ENCODE data around the gene ST3GAL3. TPM values are rescaled to one million over a fixed set of nuclear protein-coding genes. Genes with fewer than 3 reads are reported as not detected.

ST3GAL3 gene
- total RNA-seq, 1 donor from 2014 or later: 24.3 TPM

DNA sequence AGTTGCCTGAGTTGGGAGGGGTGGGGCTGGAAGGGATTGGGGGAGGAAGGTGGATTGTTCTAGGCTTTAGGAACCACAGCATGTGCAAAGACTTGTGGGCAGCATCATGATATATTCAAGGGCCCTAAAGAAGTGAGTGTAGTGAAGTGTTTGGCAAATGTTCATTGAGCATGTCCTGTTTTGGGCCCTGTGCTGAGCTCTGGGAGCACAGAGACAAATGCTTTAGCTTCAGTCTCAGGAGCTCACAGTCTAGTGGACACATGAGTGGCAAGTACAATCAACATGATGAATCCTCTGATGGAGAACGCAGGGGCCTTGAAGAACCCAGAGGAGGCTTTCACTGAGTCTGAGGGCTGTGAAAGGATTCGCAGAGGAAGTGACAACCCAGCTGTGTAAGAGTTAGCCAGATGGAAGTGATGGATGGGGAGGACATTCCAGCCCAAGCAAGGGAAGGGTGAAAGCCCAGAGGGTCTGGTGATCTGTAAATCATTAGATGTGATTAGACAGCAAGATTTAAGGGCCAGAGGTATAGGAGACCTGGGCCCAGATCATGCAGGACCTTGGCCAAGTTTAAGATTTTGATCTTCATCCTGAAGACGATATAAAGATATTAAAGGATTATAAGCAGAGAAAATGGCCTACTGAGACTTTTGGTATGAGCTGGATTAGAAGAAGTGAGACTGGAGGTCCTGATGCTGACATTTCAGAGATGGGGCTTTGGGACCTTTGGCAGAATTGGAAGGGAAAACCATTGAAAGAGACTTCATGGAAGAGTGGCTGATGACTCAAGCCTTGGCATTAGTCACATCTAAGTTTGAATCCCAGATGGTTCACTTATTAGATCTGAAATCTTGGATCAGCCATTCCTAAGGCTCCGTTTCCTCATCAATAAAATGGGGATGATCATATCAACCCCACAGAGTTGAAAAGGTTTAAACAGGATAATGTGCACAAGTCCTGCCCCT, 244.0 kb downstream of the ST3GAL3 start:
- intact Hi-C loops (cut with micrococcal nuclease): no loop called here
- Mint-ChIP-seq H3K27ac (no peak overlapping the region), H3K4me1 (peaks cover 25% of the 10 kb centered on the region), H3K9me3 (no peaks in the 10 kb centered on the region), H3K36me3 (ENCODE audit: low read depth) (peaks cover 16% of the 10 kb centered on the region), H3K4me3 (peak overlapping the region; percentile 1), H3K27me3 (no peaks in the 10 kb centered on the region)
- DNase-seq: no peak
- POLR2A ChIA-PET: no interaction called here
- CTCF ChIA-PET: no interaction called here
- TF ChIP-seq, protein P1, sequence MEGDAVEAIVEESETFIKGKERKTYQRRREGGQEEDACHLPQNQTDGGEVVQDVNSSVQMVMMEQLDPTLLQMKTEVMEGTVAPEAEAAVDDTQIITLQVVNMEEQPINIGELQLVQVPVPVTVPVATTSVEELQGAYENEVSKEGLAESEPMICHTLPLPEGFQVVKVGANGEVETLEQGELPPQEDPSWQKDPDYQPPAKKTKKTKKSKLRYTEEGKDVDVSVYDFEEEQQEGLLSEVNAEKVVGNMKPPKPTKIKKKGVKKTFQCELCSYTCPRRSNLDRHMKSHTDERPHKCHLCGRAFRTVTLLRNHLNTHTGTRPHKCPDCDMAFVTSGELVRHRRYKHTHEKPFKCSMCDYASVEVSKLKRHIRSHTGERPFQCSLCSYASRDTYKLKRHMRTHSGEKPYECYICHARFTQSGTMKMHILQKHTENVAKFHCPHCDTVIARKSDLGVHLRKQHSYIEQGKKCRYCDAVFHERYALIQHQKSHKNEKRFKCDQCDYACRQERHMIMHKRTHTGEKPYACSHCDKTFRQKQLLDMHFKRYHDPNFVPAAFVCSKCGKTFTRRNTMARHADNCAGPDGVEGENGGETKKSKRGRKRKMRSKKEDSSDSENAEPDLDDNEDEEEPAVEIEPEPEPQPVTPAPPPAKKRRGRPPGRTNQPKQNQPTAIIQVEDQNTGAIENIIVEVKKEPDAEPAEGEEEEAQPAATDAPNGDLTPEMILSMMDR (IDR thresholded peaks at IDR 0.05): no peak
- no peak for ATAC-seq (ENCODE audit: low read depth)

DNA sequence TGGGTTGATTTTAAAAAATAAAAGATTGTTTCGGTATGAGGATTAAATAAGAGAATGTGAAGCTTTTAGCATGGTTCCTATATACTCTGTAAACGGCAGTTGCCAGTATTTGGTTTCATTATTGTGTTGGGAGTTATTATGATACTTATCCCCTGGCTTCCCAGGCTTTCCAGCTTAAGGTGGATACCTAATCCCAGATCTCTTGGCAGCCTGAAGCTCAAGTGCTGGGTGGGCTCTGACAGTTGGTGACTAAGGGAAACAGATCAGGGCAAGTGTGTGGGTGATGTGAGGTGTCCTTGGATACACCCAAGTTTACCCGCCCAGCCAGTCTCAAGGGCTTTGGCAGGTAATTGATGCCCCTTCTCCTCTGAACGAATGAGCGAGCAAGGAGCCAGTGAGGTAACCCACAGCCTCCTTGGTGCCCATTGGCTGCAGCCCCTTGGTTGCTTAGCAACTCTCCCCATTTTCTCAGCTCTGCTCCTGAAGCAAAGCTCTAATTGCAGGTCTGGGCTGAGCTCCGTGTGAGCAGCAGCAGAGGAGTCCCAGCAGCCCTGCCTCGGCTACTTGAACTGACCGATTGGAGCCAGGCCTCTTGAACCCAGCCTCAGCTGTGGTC, 245.5 kb downstream of the ST3GAL3 start:
- POLR2A ChIA-PET: no interaction called here
- CTCF ChIA-PET: interaction anchor here (1.2 kb wide), 1 partner anchor 84 kb away, joined by 3 read pairs; no protein-coding TSS in a partner anchor
- TF ChIP-seq, protein P1 (IDR thresholded peaks at IDR 0.05): no peak
- Mint-ChIP-seq H3K27me3 (no peaks in the 10 kb centered on the region), H3K4me3 (no peak overlapping the region), H3K4me1 (peaks cover 17% of the 10 kb centered on the region), H3K9me3 (no peaks in the 10 kb centered on the region), H3K27ac (no peak overlapping the region), H3K36me3 (ENCODE audit: low read depth) (peaks cover 21% of the 10 kb centered on the region)
- DNase-seq (no peak), ATAC-seq (ENCODE audit: low read depth) (no peak)
- intact Hi-C loops (cut with micrococcal nuclease): no loop called here

DNA sequence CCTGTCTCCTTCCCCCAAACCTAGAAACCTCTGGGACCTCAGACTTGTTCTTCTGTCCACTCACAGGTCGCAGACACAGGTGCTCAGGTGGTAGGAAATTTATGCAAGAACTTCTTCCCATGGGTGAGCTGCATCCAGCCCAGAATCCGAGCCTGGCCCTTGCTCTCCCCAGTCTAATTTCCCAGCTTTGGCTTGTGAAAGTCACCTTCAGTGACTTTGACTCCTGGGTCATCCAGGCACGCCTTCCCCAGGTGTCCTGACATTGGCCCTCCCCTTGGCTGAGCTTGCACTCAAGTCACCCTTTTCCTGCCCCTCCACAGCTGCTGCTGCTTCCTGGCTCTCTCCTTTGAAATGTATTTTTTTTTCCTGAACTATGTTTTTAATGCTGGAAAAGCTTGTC, 246.0 kb downstream of the ST3GAL3 start:
- ATAC-seq (ENCODE audit: low read depth) (no peak), DNase-seq (no peak)
- TF ChIP-seq, protein P1 (IDR thresholded peaks at IDR 0.05): no peak
- peaks cover 12% of the 10 kb centered on the region for H3K4me1 Mint-ChIP-seq
- intact Hi-C loops (cut with micrococcal nuclease): no loop called here
- H3K27ac Mint-ChIP-seq: no peak overlapping the region
- H3K36me3 Mint-ChIP-seq (ENCODE audit: low read depth): peaks cover 26% of the 10 kb centered on the region
- POLR2A ChIA-PET: interaction anchor here (0.6 kb wide), 1 partner anchor 45 kb away, joined by 3 read pairs; no protein-coding TSS in a partner anchor
- H3K4me3 Mint-ChIP-seq: no peak overlapping the region
- no peaks in the 10 kb centered on the region for H3K9me3 Mint-ChIP-seq
- H3K27me3 Mint-ChIP-seq: no peaks in the 10 kb centered on the region
- CTCF ChIA-PET: interaction anchor here (1.2 kb wide), 1 partner anchor 83 kb away, joined by 3 read pairs; no protein-coding TSS in a partner anchor

DNA sequence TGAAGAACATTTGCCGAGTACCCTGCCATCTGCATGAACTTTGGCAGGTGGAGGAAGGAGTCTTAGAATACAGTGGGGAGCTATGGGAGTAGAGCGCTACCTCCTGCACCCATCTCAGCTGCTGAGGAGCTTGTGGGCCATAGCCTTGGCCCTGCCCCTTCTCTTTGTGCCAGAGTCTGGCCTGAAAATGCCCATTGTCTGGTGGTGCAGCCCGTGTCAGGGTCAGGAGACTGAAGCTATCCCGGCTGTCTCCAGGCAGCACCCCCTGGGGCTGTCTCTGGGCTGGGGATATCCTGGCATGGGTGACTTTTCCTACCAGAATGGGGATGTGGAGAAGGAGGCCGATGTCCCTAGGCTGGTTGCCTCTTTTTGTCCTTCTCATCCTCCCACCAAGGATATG, 246.7 kb downstream of the ST3GAL3 start:
- H3K27me3 Mint-ChIP-seq: no peaks in the 10 kb centered on the region
- DNase-seq: no peak
- CTCF ChIA-PET: interaction anchor here (1.2 kb wide), 1 partner anchor 83 kb away, joined by 3 read pairs; no protein-coding TSS in a partner anchor
- H3K4me1 Mint-ChIP-seq: peaks cover 9% of the 10 kb centered on the region
- H3K4me3 Mint-ChIP-seq: no peak overlapping the region
- POLR2A ChIA-PET: interaction anchor here (1.2 kb wide), 1 partner anchor 7 kb away, joined by 4 read pairs; the partner anchor contains the start of gene IPO13
- TF ChIP-seq, protein P1 (IDR thresholded peaks at IDR 0.05): no peak
- no peak for ATAC-seq (ENCODE audit: low read depth)
- H3K27ac Mint-ChIP-seq: no peak overlapping the region
- intact Hi-C loops (cut with micrococcal nuclease): no loop called here
- peaks cover 33% of the 10 kb centered on the region for H3K36me3 Mint-ChIP-seq (ENCODE audit: low read depth)
- H3K9me3 Mint-ChIP-seq: no peaks in the 10 kb centered on the region

DNA sequence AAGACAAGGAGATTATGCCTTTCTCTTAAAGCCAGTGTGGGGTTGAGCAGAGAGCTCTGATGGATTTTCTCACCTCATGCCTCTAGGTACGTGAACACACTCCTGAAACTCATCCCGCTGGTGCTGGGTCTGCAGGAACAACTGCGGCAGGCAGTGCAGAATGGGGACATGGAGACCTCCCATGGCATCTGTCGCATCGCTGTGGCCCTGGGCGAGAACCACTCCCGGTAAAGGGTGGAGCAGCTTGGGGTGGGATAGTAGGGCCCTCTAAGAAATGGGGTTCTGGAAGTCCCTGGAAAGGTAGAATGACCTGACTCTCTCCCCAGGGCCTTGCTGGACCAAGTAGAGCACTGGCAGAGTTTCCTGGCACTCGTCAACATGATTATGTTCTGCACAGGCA, 248.9 kb downstream of the ST3GAL3 start:
- Mint-ChIP-seq H3K4me3 (no peak overlapping the region), H3K4me1 (peaks cover 5% of the 10 kb centered on the region), H3K27me3 (no peaks in the 10 kb centered on the region), H3K27ac (no peak overlapping the region), H3K36me3 (ENCODE audit: low read depth) (peaks cover 32% of the 10 kb centered on the region), H3K9me3 (no peaks in the 10 kb centered on the region)
- ATAC-seq (ENCODE audit: low read depth) (no peak), DNase-seq (no peak)
- POLR2A ChIA-PET: no interaction called here
- TF ChIP-seq, protein P1 (IDR thresholded peaks at IDR 0.05): no peak
- CTCF ChIA-PET: no interaction called here
- intact Hi-C loops (cut with micrococcal nuclease): no loop called here
